Measurements from ENCODE around the gene HM13. TPM values are rescaled to one million over a fixed set of nuclear protein-coding genes. Genes with fewer than 3 reads are reported as not detected.

The HM13 gene
- total RNA-seq, 2 experiments from 2014 or later: 162 to 165 TPM

Other genes starting within 250 kb of the HM13 start
- not detected for gene DEFB116, start 205.9 kb upstream of the HM13 start, total RNA-seq
- gene DEFB118, start 145.8 kb upstream of the HM13 start, total RNA-seq: not detected
- not detected for gene DEFB119, start 123.9 kb upstream of the HM13 start, total RNA-seq
- not detected for gene DEFB121, start 108.2 kb upstream of the HM13 start, total RNA-seq
- gene DEFB123, start 73.8 kb upstream of the HM13 start, total RNA-seq: not detected
- not detected for gene DEFB124, start 39.3 kb upstream of the HM13 start, total RNA-seq
- gene REM1, start 39.2 kb upstream of the HM13 start, total RNA-seq: not detected
- under 1 TPM; 0.48 to 0.58 TPM for gene ID1, start 90.8 kb downstream of the HM13 start, total RNA-seq
- not detected for gene COX4I2, start 123.5 kb downstream of the HM13 start, total RNA-seq
- gene BCL2L1, start 208.4 kb downstream of the HM13 start, total RNA-seq: 10 to 100 TPM; 67.7 to 72.5 TPM
- 100 to 1,000 TPM; 137 to 138 TPM for gene TPX2, start 224.8 kb downstream of the HM13 start, total RNA-seq